Liver (tissue), 9 donors: ENCODE measurements around the gene PARVG. TPM values are rescaled to one million over a fixed set of nuclear protein-coding genes. Genes with fewer than 3 reads are reported as not detected.

Experiments
- DNase-seq: peaks from one replicate; pipeline ENCODE4 v3.0.0-alpha.2; 2017; ENCODE audit warnings: low spot score
- H3K27ac ChIP-seq, 2 donors: one replicate each; pipeline ENCODE4 v1.7.0; 2013; ENCODE audit warnings: inconsistent platforms in 2 of 2, low read length in 2 of 2, control low read depth in 1 of 2, low read depth in 1 of 2, mild to moderate bottlenecking in 1 of 2
- H3K27me3 ChIP-seq, 4 donors: one replicate each; pipeline versions ENCODE4 v1.6.1 to v1.7.0; 2013; ENCODE audit warnings: low read length in 3 of 4, inconsistent platforms in 1 of 4, mild to moderate bottlenecking in 1 of 4, moderate library complexity in 1 of 4; ENCODE audit not compliant: control insufficient read depth in 4 of 4, insufficient read depth in 4 of 4
- H3K36me3 ChIP-seq, 4 donors: one replicate each; pipeline versions ENCODE4 v1.6.1 to v1.7.0; 2013; ENCODE audit warnings: low read length in 3 of 4, mild to moderate bottlenecking in 3 of 4, low read depth in 1 of 4, moderate library complexity in 1 of 4; ENCODE audit not compliant: control insufficient read depth in 4 of 4, insufficient read depth in 3 of 4
- H3K4me1 ChIP-seq, 4 donors: one replicate each; pipeline versions ENCODE4 v1.6.1 to v1.7.0; 2013; ENCODE audit warnings: low read length in 3 of 4, mild to moderate bottlenecking in 3 of 4, moderate library complexity in 1 of 4; ENCODE audit not compliant: control insufficient read depth in 4 of 4, insufficient read depth in 4 of 4
- H3K4me3 ChIP-seq, 3 donors: one replicate each; pipeline versions ENCODE4 v1.6.1 to v1.7.0; 2013; ENCODE audit warnings: low read length in 3 of 3, control low read depth in 1 of 3, low read depth in 1 of 3, mild to moderate bottlenecking in 1 of 3
- H3K9ac ChIP-seq, 2 donors: one replicate each; pipeline ENCODE4 v1.7.0; 2013; ENCODE audit warnings: low read length in 2 of 2, mild to moderate bottlenecking in 2 of 2, moderate library complexity in 2 of 2, control low read depth in 1 of 2, low read depth in 1 of 2
- H3K9me3 ChIP-seq, 4 donors: one replicate each; pipeline versions ENCODE4 v1.6.1 to v1.7.0; 2013; ENCODE audit warnings: low read length in 3 of 4; ENCODE audit not compliant: control insufficient read depth in 4 of 4
- EGR1 ChIP-seq, 2 donors: IDR thresholded peaks; 2 replicates each; pipeline ENCODE4 v1.6.1; 2016 to 2018; ENCODE audit warnings: antibody characterized with exemption in 2 of 2, low read depth in 2 of 2
- FOXA1 ChIP-seq: IDR thresholded peaks from 2 replicates; pipeline ENCODE4 v1.6.1; 2016; ENCODE audit warnings: antibody characterized with exemption
- FOXA2 ChIP-seq: IDR thresholded peaks from 2 replicates; pipeline ENCODE4 v1.6.1; 2016; ENCODE audit warnings: antibody characterized with exemption
- GABPA ChIP-seq, 2 donors: IDR thresholded peaks in 1 of 2; conservative IDR thresholded peaks in 1 of 2; 2 replicates each; pipeline ENCODE4 v1.6.1; 2016; ENCODE audit warnings: antibody characterized with exemption in 2 of 2, mild to moderate bottlenecking in 1 of 2, moderate library complexity in 1 of 2
- JUND ChIP-seq, 2 donors: IDR thresholded peaks; 2 replicates each; pipeline ENCODE4 v1.6.1; 2016; ENCODE audit warnings: antibody characterized with exemption in 2 of 2
- NR2F2 ChIP-seq: IDR thresholded peaks from 2 replicates; pipeline ENCODE4 v1.6.1; 2016; ENCODE audit warnings: antibody characterized with exemption
- RAD21 ChIP-seq, 2 donors: IDR thresholded peaks; 2 replicates each; pipeline ENCODE4 v1.6.1; 2016; ENCODE audit warnings: antibody characterized with exemption in 2 of 2, mild to moderate bottlenecking in 2 of 2
- RXRA ChIP-seq, 2 donors: IDR thresholded peaks; 2 replicates each; pipeline ENCODE4 v1.6.1; 2017 to 2018; ENCODE audit warnings: antibody characterized with exemption in 2 of 2, mild to moderate bottlenecking in 1 of 2
- SP1 ChIP-seq: IDR thresholded peaks from 2 replicates; pipeline ENCODE4 v1.6.1; 2018; ENCODE audit warnings: antibody characterized with exemption, mild to moderate bottlenecking
- TAF1 ChIP-seq: conservative IDR thresholded peaks from 2 replicates; pipeline ENCODE4 v1.6.1; 2016; ENCODE audit warnings: antibody characterized with exemption, mild to moderate bottlenecking
- YY1 ChIP-seq: IDR thresholded peaks from 2 replicates; pipeline ENCODE4 v1.6.1; 2016; ENCODE audit warnings: antibody characterized with exemption, mild to moderate bottlenecking
- WGBS: extraction: QIAGEN DNeasy Blood & Tissue Kit; methylation state at CpG from one replicate; pipeline ENCODE4 v1.1.7; 2013; 5-methylcytosine and 5-hydroxymethylcytosine counted together
- polyA plus RNA-seq, 2 donors: library from polyadenylated mRNA; stranded (reverse) in 1 of 2; unstranded in 1 of 2; fragments of 200-250 nt in 1 of 2; fragments of >200 nt in 1 of 2; fragmentation: Nextera tagmentation in 1 of 2; extraction: Ambion mirVana in 1 of 2; gene quantifications; one replicate each; pipeline versions ENCODE4 v1.2.1 to v1.2.3, GENCODE V29; 2013 to 2015
- total RNA-seq, 2 donors: library from RNA; depleted of rRNA; stranded (reverse); fragments of >200 nt; gene quantifications; one replicate each; pipeline ENCODE4 v1.2.3, GENCODE V29; 2014
- TF ChIP-seq, protein P1 (sequence below): IDR thresholded peaks from 2 replicates; pipeline ENCODE4 v1.6.1; 2016; ENCODE audit warnings: antibody characterized with exemption
- TF ChIP-seq, protein P2 (sequence below): IDR thresholded peaks from 2 replicates; pipeline ENCODE4 v1.6.1; 2016; ENCODE audit warnings: antibody characterized with exemption
- TF ChIP-seq, protein P3 (sequence below): IDR thresholded peaks from 2 replicates; pipeline ENCODE4 v1.6.1; 2016; ENCODE audit warnings: antibody characterized with exemption
- TF ChIP-seq, protein P4 (sequence below): fragments of 150-350 bp; IDR thresholded peaks from 2 replicates; pipeline ENCODE4 v1.5.1; 2017; ENCODE audit warnings: improper control_type of control experiment, low read depth, low read length; ENCODE audit not compliant: missing input control
- TF ChIP-seq, protein P5 (sequence below): IDR thresholded peaks from 2 replicates; pipeline ENCODE4 v1.6.1; 2016; ENCODE audit warnings: antibody characterized with exemption, mild to moderate bottlenecking
- donor health status: healthy.
- donor health status: healthy.
- donor health status: healthy.
- donor health status: healthy.
- donor health status: healthy.

Gene PARVG
- total and polyA plus RNA-seq, 4 donors, result 4.0 to 12.1 (median 6.6) TPM

DNA sequence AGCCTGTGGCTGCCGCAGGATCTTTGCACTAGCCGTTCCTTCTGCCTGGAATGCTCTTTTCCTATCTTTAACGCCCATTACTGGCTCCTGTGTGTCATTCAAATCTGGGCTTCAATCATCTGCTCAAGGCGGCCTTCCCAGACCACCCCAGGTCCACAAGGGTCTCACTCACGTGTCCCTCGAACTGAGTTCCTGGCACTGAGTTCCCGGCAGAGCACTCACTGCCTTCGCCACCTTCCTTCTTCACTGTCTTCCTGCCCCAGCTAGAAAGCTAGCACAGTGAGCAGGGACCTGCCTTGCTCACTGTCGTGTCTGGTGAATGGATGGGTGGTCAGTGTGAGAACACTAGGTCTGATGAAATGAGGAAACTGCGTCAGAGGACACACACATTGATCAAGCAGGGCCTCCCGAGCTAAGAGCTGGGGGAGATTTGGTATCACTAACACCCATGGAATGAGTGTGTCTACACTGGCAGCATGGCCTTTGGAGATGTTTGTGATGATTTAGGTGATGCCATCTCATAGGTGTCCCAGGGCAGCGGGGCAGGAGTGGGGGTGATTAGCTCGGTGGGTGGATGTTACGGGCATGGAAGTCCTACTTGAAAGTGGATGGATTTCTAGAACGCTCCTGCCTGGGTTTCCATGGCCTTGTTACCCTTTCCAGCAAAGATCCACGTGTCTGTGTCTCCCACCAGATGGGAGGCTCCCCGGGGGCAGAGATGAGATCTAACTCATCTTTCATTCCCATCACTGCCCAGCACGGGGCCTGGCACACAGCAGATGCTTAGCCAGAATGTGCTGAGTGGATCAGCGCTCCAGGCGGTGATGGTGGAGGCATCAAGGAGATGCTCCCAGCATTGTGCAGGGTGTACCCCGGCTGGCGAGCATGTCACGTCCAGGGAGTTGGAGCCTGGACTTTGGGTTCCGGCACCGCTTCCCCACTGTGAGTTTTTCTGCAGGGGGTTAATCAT is 67.5 kb downstream of the PARVG start:
- no peak overlapping the region for H3K9ac ChIP-seq
- H3K4me3 ChIP-seq, result no peak overlapping the region
- TF ChIP-seq, protein P1, sequence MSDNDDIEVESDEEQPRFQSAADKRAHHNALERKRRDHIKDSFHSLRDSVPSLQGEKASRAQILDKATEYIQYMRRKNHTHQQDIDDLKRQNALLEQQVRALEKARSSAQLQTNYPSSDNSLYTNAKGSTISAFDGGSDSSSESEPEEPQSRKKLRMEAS, result no peak
- TF ChIP-seq JUND (IDR thresholded peaks at IDR 0.05), result no peak
- no peak for TF ChIP-seq RAD21 (IDR thresholded peaks at IDR 0.05)
- no peak for TF ChIP-seq TAF1
- no peak for TF ChIP-seq FOXA2
- TF ChIP-seq, protein P2, sequence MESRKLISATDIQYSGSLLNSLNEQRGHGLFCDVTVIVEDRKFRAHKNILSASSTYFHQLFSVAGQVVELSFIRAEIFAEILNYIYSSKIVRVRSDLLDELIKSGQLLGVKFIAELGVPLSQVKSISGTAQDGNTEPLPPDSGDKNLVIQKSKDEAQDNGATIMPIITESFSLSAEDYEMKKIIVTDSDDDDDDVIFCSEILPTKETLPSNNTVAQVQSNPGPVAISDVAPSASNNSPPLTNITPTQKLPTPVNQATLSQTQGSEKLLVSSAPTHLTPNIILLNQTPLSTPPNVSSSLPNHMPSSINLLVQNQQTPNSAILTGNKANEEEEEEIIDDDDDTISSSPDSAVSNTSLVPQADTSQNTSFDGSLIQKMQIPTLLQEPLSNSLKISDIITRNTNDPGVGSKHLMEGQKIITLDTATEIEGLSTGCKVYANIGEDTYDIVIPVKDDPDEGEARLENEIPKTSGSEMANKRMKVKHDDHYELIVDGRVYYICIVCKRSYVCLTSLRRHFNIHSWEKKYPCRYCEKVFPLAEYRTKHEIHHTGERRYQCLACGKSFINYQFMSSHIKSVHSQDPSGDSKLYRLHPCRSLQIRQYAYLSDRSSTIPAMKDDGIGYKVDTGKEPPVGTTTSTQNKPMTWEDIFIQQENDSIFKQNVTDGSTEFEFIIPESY, result no peak
- TF ChIP-seq, protein P3, sequence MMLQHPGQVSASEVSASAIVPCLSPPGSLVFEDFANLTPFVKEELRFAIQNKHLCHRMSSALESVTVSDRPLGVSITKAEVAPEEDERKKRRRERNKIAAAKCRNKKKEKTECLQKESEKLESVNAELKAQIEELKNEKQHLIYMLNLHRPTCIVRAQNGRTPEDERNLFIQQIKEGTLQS, result no peak
- no peak for TF ChIP-seq YY1
- TF ChIP-seq, protein P4, sequence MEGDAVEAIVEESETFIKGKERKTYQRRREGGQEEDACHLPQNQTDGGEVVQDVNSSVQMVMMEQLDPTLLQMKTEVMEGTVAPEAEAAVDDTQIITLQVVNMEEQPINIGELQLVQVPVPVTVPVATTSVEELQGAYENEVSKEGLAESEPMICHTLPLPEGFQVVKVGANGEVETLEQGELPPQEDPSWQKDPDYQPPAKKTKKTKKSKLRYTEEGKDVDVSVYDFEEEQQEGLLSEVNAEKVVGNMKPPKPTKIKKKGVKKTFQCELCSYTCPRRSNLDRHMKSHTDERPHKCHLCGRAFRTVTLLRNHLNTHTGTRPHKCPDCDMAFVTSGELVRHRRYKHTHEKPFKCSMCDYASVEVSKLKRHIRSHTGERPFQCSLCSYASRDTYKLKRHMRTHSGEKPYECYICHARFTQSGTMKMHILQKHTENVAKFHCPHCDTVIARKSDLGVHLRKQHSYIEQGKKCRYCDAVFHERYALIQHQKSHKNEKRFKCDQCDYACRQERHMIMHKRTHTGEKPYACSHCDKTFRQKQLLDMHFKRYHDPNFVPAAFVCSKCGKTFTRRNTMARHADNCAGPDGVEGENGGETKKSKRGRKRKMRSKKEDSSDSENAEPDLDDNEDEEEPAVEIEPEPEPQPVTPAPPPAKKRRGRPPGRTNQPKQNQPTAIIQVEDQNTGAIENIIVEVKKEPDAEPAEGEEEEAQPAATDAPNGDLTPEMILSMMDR, result no peak
- no peak for TF ChIP-seq RXRA (IDR thresholded peaks at IDR 0.05)
- TF ChIP-seq SP1, result no peak
- TF ChIP-seq, protein P5, sequence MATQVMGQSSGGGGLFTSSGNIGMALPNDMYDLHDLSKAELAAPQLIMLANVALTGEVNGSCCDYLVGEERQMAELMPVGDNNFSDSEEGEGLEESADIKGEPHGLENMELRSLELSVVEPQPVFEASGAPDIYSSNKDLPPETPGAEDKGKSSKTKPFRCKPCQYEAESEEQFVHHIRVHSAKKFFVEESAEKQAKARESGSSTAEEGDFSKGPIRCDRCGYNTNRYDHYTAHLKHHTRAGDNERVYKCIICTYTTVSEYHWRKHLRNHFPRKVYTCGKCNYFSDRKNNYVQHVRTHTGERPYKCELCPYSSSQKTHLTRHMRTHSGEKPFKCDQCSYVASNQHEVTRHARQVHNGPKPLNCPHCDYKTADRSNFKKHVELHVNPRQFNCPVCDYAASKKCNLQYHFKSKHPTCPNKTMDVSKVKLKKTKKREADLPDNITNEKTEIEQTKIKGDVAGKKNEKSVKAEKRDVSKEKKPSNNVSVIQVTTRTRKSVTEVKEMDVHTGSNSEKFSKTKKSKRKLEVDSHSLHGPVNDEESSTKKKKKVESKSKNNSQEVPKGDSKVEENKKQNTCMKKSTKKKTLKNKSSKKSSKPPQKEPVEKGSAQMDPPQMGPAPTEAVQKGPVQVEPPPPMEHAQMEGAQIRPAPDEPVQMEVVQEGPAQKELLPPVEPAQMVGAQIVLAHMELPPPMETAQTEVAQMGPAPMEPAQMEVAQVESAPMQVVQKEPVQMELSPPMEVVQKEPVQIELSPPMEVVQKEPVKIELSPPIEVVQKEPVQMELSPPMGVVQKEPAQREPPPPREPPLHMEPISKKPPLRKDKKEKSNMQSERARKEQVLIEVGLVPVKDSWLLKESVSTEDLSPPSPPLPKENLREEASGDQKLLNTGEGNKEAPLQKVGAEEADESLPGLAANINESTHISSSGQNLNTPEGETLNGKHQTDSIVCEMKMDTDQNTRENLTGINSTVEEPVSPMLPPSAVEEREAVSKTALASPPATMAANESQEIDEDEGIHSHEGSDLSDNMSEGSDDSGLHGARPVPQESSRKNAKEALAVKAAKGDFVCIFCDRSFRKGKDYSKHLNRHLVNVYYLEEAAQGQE, result no peak
- H3K27ac ChIP-seq, result no peak overlapping the region
- peaks cover 6 to 11% (median 6%) of the 10 kb centered on the region in 4 donors for H3K9me3 ChIP-seq
- H3K4me1 ChIP-seq, result no peaks in the 10 kb centered on the region
- no peak for DNase-seq
- 89% methylated on average over 25 of the region's 25 CpGs for WGBS
- peaks cover 0 to 4% (median 0%) of the 10 kb centered on the region in 4 donors for H3K27me3 ChIP-seq
- H3K36me3 ChIP-seq, result no peaks in the 10 kb centered on the region

DNA sequence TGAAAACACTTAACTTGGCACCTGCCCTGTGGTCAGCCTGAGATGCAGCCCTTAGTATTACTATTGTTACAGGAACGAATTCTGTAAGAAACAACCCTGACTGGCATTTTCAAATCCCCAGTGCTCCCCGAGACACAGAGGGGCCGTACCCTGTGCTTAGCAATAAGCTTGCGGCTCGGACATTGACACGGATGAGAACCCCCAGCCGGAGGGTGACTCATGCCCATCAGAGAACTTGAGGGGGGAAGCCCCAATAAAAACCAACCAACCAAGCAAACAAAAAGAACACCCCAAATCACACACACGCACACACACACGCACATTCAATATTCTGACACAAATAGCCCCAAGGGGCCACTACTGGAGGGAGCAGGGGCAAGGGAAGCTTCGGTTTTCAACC is 68.2 kb downstream of the PARVG start:
- Histone ChIP-seq H3K4me3 (no peak overlapping the region), H3K9ac (no peak overlapping the region), H3K4me1 (no peaks in the 10 kb centered on the region), H3K36me3 (no peaks in the 10 kb centered on the region), H3K9me3 (peaks cover 6 to 11% (median 6%) of the 10 kb centered on the region in 4 donors), H3K27ac (no peak overlapping the region), H3K27me3 (peaks cover 0 to 4% (median 0%) of the 10 kb centered on the region in 4 donors)
- no peak for DNase-seq
- 92% methylated on average over 10 of the region's 10 CpGs for WGBS
- TF ChIP-seq GABPA (IDR thresholded peaks at IDR 0.05 in 1 of 2, conservative IDR thresholded peaks at IDR 0.05 in 1 of 2), result no peak
- TF ChIP-seq, protein P4, result no peak
- TF ChIP-seq, protein P1, result no peak
- no peak for TF ChIP-seq EGR1 (IDR thresholded peaks at IDR 0.05; ENCODE audit: low read depth in 2 of 2)
- TF ChIP-seq, protein P5, result no peak
- TF ChIP-seq FOXA1, result no peak
- no peak for TF ChIP-seq NR2F2
